Activated CD4-positive, alpha-beta T cell treated with anti-CD3 and anti-CD28 coated beads, Interleukin-2, amount 50 U/mL, for 48 hours (primary cell): ENCODE measurements around the gene PAX7.
"Not testable (repeated sequence)": the region's sequence is repeated elsewhere in the genome, so short reads cannot be mapped to it uniquely, and the experiment has no call there.

Experiments
- DNase-seq, 2 experiments: peaks; one replicate each; pipeline ENCODE4 v3.0.0-alpha.2; 2020

The PAX7 gene

GRCh38 chr1:18630511-18631495, at the start of gene PAX7:
PAX7 (plus strand) TSS chr1:18630846; CDS start chr1:18631604, 758 bp downstream.
- DNase-seq = no peak

- peak; percentile 60 to 66 for DNase-seq
Measured at GRCh38 chr1:18581420-18581880, 49.2 kb upstream of the PAX7 start.

DNA sequence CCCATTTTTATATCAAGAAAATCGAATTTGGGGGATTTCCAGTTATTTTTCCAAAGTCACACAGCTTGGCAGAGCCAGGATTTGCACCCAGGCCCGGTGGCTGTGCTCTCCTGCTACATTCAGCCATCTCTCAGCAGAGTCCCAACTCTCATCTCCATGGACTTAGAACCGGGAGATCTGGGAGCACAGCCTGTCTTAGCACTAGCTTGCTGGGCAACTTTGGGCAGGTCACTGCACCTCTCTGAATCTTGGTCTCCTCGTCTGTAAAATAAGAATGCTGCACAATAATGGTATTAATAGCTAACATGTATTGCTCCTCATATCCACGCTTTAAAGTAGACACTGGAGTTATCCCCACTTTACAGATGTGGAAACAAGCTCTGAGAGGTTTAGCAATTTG, 47.8 kb upstream of the PAX7 start:
- DNase-seq = no peak

GRCh38 chr1:18583326-18583941, 47.2 kb upstream of the PAX7 start:
- no peak for DNase-seq

DNA sequence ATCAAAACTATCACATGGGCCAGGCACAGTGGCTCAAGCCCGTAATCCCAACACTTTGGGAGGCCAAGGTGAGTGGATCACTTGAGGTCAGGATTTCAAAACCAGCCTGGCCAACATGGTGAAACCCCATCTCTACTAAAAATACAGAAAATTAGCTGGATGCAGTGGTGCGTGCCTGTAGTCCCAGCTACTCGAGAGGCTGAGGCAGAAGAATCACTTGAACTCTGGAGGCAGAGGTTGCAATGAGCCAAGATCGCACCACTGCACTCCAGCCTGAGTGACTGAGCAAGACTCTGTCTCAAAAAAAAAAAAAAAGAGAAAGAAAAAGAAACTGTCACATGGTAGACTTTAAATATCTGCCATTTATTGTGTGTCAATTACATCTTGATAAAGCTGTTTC, 44.6 kb upstream of the PAX7 start:
- not testable (repeated sequence) for DNase-seq

GRCh38 chr1:18588093-18588492, 42.6 kb upstream of the PAX7 start:
- no peak for DNase-seq

DNA sequence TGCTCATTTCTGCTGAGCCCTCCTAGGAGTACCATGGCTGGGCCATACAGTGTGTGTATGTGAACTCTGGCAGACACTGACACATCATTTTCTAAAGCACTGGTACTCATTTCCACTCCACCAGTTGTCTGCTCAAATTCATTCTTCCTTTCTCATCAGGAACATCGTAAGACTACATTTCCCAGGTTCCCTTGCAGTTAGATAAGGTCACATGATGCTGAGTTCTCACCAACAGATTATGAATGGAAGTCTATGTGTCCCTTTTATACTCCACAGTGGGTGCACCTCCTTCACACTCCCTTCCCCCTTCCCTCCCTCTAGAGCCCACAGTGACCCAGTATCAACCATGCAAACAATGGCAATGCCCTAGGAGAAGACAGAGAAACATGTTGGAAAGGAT, 38.3 kb upstream of the PAX7 start:
- no peak for DNase-seq

DNA sequence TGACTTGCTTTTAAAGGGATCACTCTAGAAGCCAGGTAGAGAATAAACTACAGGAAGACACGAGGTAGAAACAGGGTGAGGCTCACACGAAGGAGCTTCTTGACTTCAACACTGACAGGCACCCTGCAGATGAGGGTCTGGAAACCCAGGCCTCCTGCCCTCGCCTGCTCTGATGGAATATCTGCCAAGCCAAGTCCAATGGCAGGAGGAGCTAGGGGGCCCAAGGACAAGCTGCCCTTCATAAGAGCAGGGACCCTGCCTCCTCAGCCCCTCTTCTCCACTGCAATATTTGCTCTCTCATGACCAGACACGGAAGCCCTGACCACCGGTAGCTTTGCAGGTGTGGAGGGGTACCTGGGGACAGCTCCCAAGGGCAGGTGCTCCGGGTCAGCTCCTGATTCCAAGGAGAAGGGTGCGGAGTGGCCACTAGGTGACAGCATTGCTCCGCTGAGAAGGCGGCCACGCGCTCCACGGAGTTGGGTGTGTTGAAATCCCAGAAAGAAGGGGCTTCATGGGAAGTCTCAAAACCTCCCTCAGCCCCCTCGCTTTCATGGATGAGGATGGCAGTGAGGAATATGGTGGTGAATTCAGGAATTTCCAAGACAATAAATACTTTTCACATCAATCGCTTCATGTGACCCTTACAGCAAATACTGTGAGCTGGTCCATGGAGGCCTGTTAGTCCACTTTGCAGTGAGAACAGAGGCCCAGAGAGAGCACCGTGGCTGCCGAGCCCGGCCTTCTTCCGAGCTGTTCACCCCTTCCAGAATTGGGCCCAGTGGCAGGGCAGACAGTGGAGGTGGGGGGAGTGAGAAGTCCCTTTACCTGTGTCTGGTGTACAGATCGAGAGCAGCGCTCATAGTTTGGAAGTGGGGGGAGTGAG, 33.2 kb upstream of the PAX7 start:
- DNase-seq = peak; percentile 63 to 69

DNA sequence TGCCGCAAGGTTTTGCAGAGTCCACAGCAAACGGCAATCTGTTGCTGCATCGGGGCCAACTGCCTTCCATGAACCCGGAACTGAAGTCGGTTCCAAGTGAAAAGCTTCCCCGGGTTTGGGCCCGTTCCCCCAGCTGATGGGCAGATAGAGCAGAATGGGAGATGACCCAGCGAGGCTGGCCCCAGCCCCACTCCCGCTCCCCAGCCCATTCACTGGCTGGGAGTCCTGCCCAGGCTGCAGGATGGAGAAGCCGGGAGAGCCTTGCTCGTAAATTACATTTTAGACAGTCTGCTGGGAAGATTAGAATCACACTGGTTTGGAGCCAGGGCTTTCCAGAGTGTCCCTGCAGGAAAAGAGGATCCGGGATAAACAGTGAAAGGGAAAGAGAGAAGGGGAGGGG, 31.6 kb upstream of the PAX7 start:
- DNase-seq = no peak

- DNase-seq = no peak
Measured at GRCh38 chr1:18599704-18600103, 30.9 kb upstream of the PAX7 start.

DNA sequence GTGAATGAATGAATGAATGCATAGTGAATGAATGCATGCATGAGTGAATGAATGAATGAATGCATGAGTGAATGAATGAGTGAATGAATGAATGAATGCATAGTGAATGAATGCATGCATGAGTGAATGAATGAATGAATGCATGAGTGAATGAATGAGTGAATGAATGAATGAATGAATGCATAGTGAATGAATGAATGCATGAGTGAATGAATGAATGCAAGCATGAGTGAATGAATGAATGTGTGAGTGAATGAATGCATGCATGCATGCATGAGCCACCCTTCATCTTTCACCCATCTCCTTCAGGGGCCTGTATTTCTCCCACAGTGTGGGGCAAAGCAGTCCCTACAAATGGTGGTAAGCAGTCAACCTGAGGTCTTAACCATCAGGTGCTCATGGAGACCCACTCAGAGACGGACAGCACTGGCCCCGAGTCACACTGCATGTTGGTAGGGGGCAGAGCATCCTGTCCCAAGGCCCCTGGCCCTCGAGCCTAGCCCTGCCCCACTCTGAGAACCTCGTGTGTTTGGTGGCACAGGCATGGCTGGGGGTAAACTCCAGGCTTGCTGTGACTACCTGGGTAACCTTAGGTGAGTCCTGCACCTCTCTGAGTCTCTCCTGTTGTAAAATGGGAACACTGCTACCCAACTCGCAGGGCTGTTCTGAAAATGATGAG, 28.0 kb upstream of the PAX7 start:
- DNase-seq = no peak

DNA sequence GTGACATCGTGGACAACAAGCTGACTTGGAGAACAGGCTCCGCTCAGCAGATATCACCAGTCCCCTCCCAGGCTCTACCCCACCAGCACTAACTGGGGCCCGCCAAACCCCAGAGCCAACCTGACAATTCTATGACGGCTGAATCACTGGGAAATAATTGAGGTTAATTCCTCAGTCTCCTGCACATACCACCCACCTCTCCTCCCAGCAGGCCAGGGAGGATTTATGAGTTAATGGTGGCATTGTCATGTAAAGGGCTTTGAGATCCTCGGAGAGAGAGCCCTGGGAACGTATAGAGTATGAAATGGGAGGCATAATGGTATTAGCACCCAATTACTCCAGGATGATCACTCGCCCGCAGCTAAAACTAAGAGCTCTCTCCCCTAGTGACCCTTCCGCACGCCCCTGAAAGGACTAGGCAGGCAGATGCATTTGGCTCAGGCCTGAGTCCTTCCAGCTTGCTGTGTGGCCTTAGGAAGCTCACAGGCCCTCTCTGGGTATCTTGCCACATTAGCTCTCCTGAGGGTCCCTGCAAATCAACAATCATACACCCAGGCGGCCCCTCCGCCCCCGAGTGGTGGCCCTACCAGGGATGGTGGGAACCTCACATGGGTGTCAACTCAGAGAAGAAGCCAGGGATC, 27.3 kb upstream of the PAX7 start:
- no peak for DNase-seq

- no peak for DNase-seq
Measured at GRCh38 chr1:18606443-18607288, 24.0 kb upstream of the PAX7 start.

DNA sequence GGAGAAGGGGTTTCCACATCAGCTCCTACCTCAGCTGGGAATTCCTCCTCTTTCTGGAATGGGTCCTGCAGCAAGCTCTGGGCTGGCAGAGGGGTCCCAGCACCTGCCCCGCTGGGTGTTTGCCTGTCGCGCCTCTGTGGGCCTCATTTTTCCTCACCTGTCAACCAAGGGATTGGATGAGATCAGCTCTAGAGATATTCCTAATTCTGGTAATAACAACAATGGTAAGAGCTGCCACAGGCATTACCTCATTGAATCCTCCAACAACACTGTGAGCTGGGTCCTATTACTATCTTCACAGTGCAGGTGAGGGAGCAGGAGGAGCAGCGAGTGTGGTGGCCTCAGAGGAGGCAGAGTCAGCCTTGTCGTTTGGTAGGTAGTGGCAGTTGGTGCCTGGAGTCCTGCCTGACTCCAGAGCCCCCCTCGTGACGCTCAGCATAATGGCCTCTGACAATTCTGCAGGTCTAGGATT, 23.3 kb upstream of the PAX7 start:
- no peak for DNase-seq

DNA sequence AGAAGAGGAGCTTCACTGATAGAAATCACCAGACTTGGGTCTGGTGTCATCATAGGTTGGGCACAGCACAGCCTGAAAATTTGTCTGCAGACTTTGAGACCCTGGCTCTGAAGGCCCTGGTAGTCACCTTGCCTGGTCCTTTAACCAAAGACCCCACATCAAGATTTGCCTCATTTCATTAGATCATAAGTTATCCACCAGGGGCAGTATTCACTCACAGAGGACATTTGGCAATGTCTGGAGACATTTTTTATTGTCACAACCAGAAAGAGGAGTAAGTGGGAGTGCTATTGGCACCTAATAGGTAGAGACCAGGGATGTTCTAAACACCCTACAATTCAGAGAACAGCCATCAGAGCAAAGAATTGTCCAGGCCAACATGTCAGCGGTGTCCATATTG, 22.1 kb upstream of the PAX7 start:
- no peak for DNase-seq

GRCh38 chr1:18611311-18611710, 19.3 kb upstream of the PAX7 start:
- no peak for DNase-seq

DNA sequence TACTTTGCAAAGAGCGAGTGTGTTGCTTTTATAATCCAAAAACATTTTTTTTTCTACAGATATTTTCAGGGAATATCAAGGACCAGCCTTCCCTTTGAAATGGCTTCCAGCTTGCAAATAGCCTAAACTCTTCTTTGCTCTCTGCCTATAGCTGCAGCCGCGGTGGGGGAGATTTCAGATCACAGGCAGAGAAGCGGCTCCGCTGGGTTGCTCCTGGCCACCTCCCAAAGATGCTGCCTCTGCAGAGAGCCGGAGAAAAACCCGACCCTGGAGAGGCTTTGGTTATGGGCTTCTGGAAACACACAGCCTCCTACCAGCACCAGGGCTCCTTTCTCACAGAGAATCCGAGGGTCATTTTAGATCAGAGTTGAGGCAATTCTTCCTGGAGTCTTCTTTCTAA, 18.6 kb upstream of the PAX7 start:
- no peak for DNase-seq

- DNase-seq = no peak
Measured at GRCh38 chr1:18614069-18614735, 16.4 kb upstream of the PAX7 start.

DNA sequence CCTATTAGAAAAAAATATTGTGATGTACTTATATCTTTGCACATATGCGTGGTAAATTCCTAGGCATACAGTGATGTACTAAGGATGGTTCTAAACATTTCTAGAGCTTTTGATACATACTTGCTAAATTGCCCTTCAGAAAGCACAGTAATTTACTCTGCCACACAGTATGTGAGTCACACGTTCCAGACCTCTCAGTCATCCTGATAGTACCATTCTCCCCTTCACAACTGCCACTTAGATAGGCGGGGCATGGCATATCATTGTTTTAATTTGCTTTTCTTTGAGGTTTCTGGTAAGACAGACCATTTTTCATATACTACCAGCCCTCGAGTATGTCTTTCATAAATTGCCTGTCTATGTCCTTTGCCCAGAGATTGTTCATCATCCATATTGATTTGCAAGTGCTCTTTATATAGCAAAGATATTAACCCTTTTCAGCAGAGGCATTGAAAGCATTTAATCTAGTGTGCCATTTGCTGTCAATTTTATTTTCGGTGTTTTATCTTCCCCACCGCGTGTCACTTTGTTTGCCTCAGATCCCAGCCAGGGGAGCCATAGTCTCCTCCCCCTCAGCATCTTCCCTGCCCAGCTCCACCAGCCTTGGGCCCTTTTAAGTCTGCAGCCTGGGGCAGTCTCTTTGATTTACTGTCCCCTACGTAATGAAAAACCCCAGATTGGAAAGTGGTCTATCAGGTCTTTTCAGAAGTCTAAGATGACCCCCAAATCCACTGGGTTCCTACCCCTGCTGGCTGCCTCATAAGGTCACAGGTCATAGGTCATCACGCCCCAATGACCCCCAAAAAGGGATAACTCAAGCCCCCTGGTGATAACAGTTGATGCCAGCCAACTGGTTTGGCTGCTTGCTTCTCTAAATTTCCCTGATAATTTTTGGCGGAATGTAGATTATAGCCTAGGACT, 11.8 kb upstream of the PAX7 start:
- no peak for DNase-seq
